HL-60 (cell line): Measurements from ENCODE around the gene KCNMA1.

Source experiments
- CTCF ChIP-seq: IDR thresholded peaks from one replicate; pipeline ENCODE4 v1.5.1; 2011; ENCODE audit warnings: low read length, control low read depth, inconsistent platforms; ENCODE audit not compliant: insufficient read depth
- GABPA ChIP-seq: IDR thresholded peaks from 2 replicates; pipeline ENCODE4 v1.6.1; 2012; ENCODE audit warnings: low read depth
- POLR2AphosphoS5 ChIP-seq: IDR thresholded peaks from 2 replicates; pipeline ENCODE4 v1.6.1; 2012; ENCODE audit warnings: low read depth
- REST ChIP-seq: IDR thresholded peaks from 2 replicates; pipeline ENCODE4 v1.6.1; 2012; ENCODE audit warnings: low read depth; ENCODE audit not compliant: insufficient replicate concordance

- no peak for TF ChIP-seq CTCF
- TF ChIP-seq GABPA = no peak
- TF ChIP-seq POLR2AphosphoS5 = no peak
- TF ChIP-seq REST = no peak
These were observed 405.6 kb downstream of the KCNMA1 start for GRCh38 chr10:77231884-77232610.
